Suprapubic skin (tissue), 4 donors: Measurements from ENCODE around the gene PLAAT4. TPM values are rescaled to one million over a fixed set of nuclear protein-coding genes. Genes with fewer than 3 reads are reported as not detected.
"Not testable (repeated sequence)": the region's sequence is repeated elsewhere in the genome, so short reads cannot be mapped to it uniquely, and the experiment has no call there.

Experiments
- DNase-seq, 2 donors: peaks; one replicate each; pipeline ENCODE4 v3.0.0-alpha.2; 2019; ENCODE audit warnings: low spot score in 2 of 2
- H3K27ac ChIP-seq: fragments of 200-600 bp; sonication (generic); one replicate; pipeline ENCODE4 v1.5.1; 2019
- H3K27me3 ChIP-seq: fragments of 200-600 bp; sonication (generic); one replicate; pipeline ENCODE4 v1.5.1; 2019
- H3K36me3 ChIP-seq: fragments of 200-600 bp; sonication (generic); one replicate; pipeline ENCODE4 v1.5.1; 2019
- H3K4me1 ChIP-seq: fragments of 200-600 bp; sonication (generic); one replicate; pipeline ENCODE4 v1.5.1; 2019
- H3K4me3 ChIP-seq: fragments of 200-600 bp; sonication (generic); one replicate; pipeline ENCODE4 v1.5.1; 2019; ENCODE audit warnings: mild to moderate bottlenecking
- H3K9me3 ChIP-seq: fragments of 200-600 bp; sonication (generic); one replicate; pipeline ENCODE4 v1.5.1; 2019
- CTCF ChIP-seq, 2 donors: fragments of 200-600 bp in 1 of 2; fragments of 450-650 bp in 1 of 2; sonication (generic) in 1 of 2; IDR thresholded peaks; one replicate each; pipeline ENCODE4 v1.5.1; 2016 to 2019; ENCODE audit warnings: antibody characterized with exemption in 2 of 2, mild to moderate bottlenecking in 1 of 2, moderate library complexity in 1 of 2
- EP300 ChIP-seq: sonication (generic); formaldehyde crosslinking; IDR thresholded peaks from one replicate; pipeline ENCODE4 v1.6.1; 2017; ENCODE audit warnings: antibody characterized with exemption
- POLR2A ChIP-seq, 2 donors: fragments of 450-650 bp; IDR thresholded peaks; one replicate each; pipeline ENCODE4 v1.6.1; 2017; ENCODE audit warnings: antibody characterized with exemption in 2 of 2, mild to moderate bottlenecking in 2 of 2, moderate library complexity in 2 of 2
- POLR2AphosphoS5 ChIP-seq, 3 donors: sonication (generic); formaldehyde crosslinking; IDR thresholded peaks; one replicate each; pipeline ENCODE4 v1.6.1; 2017; ENCODE audit warnings: antibody characterized with exemption in 3 of 3
- WGBS: methylation state at CpG from one replicate; pipeline ENCODE4 v1.1.5; 2018; 5-methylcytosine and 5-hydroxymethylcytosine counted together
- total RNA-seq, 4 donors: library from RNA; depleted of rRNA; stranded (reverse); fragments of >200 nt; gene quantifications; one replicate each; pipeline ENCODE4 v1.1.0, GENCODE V29; 2016

PLAAT4 gene
- total RNA-seq, 4 donors from 2014 or later, result 3.3 to 14.1 (median 4.6) TPM; not detected in 1

DNA sequence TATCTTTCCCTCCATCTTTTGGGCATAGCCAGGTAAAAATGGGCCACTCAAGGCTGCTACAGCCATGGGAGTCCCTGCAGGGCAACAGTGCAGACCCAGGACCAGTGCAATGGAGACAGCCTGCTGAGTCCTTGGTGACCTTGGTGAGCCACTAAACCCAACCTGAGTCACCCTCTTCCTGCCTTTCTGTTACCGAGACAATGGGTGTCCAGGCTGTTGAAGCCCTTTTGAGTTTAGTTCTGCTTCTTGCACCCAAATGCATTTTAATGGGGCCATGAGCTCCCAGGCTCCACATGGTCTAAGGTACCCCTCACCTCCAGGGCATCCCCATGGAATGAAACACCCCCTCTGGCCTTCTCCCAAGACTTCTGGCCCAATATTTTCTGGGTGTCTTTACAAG, 874 bp upstream of the PLAAT4 start:
- WGBS, result 71% methylated on average over 1 of the region's 1 CpG
- no peaks in the 10 kb centered on the region for H3K36me3 ChIP-seq
- H3K4me1 ChIP-seq, result peaks cover 41% of the 10 kb centered on the region
- no peak for TF ChIP-seq CTCF (IDR thresholded peaks at IDR 0.05)
- TF ChIP-seq EP300, result no peak
- no peak for TF ChIP-seq POLR2AphosphoS5 (IDR thresholded peaks at IDR 0.05)
- no peak for TF ChIP-seq POLR2A (IDR thresholded peaks at IDR 0.05)
- H3K9me3 ChIP-seq, result no peaks in the 10 kb centered on the region
- DNase-seq, result no peak
- no peaks in the 10 kb centered on the region for H3K27me3 ChIP-seq
- H3K4me3 ChIP-seq, result no peak overlapping the region
- no peak overlapping the region for H3K27ac ChIP-seq

- DNase-seq, result no peak
- no peaks in the 10 kb centered on the region for H3K9me3 ChIP-seq
- TF ChIP-seq CTCF (IDR thresholded peaks at IDR 0.05) (no peak), POLR2A (IDR thresholded peaks at IDR 0.05) (no peak), POLR2AphosphoS5 (IDR thresholded peaks at IDR 0.05) (no peak), EP300 (no peak)
Observed at GRCh38 chr11:63537293-63538101, 889 bp downstream of the PLAAT4 start.

GRCh38 chr11:63542506-63542905, 5.9 kb downstream of the PLAAT4 start:
- not testable (repeated sequence) for H3K27ac ChIP-seq, H3K9me3 ChIP-seq, DNase-seq, H3K27me3 ChIP-seq, H3K4me3 ChIP-seq, H3K36me3 ChIP-seq
- peaks cover 15% of the 10 kb centered on the region for H3K4me1 ChIP-seq
- WGBS, result 77% methylated on average over 2 of the region's 2 CpGs

More at GRCh38 chr11:63537293-63538101, 889 bp downstream of the PLAAT4 start:
- H3K4me1 ChIP-seq, result peaks cover 33% of the 10 kb centered on the region
- H3K27me3 ChIP-seq, result no peaks in the 10 kb centered on the region
- peak overlapping the region; percentile 49 for H3K4me3 ChIP-seq
- H3K36me3 ChIP-seq, result no peaks in the 10 kb centered on the region
- WGBS, result 25% methylated on average over 8 of the region's 8 CpGs
- peak overlapping the region; percentile 80 for H3K27ac ChIP-seq

DNA sequence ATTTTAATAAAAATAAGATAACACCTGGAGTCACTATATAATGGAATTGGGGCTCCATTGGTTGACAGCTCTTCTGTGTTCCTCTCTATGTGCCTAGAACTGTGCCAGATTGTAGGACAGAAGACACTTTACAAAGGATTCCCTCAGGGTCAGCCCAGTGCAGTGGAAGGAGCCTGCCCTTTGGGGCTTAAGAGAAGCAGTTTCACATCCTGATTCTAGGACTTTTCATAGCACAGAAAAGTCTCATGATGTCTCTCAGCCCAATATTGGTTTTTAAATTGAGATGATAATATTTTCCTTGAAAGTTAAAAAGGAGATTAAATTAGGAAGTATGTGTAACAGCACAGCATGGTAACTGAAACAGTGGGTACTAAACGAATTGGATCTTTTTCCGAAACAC, 7.1 kb downstream of the PLAAT4 start:
- H3K4me3 ChIP-seq, result no peak overlapping the region
- no peaks in the 10 kb centered on the region for H3K27me3 ChIP-seq
- H3K36me3 ChIP-seq, result no peaks in the 10 kb centered on the region
- H3K4me1 ChIP-seq, result peaks cover 3% of the 10 kb centered on the region
- 97% methylated on average over 2 of the region's 2 CpGs for WGBS
- TF ChIP-seq POLR2A (IDR thresholded peaks at IDR 0.05) (no peak), EP300 (no peak), POLR2AphosphoS5 (IDR thresholded peaks at IDR 0.05) (no peak), CTCF (IDR thresholded peaks at IDR 0.05) (no peak)
- no peak overlapping the region for H3K27ac ChIP-seq
- no peak for DNase-seq
- no peaks in the 10 kb centered on the region for H3K9me3 ChIP-seq

DNA sequence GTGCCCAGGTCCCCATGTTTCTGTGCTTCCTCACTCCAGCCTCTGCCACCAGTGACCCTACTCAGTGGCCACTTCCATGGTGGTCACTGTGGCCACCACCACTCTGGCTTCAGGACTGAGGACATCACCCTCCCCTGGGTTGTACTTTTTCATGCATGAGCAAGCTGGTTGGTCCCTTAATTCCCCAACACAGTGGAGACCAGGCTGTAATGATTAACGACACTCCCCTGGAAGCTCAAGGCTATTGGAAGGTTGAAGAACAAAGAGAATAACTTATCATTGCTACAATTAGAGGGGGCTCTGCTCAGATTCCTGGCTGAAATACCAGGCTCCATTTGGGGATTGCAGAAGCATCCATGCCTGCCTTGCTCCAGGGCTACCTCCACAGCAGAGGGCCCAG, 10.5 kb downstream of the PLAAT4 start:
- H3K4me1 ChIP-seq, result no peaks in the 10 kb centered on the region
- no peaks in the 10 kb centered on the region for H3K9me3 ChIP-seq
- H3K27me3 ChIP-seq, result no peaks in the 10 kb centered on the region
- no peaks in the 10 kb centered on the region for H3K36me3 ChIP-seq
- WGBS, result 93% methylated on average over 1 of the region's 1 CpG
- H3K4me3 ChIP-seq, result no peak overlapping the region
- no peak for DNase-seq
- no peak overlapping the region for H3K27ac ChIP-seq
- no peak for TF ChIP-seq POLR2AphosphoS5 (IDR thresholded peaks at IDR 0.05)
- no peak for TF ChIP-seq POLR2A (IDR thresholded peaks at IDR 0.05)
- no peak for TF ChIP-seq EP300
- no peak for TF ChIP-seq CTCF (IDR thresholded peaks at IDR 0.05)
